ENCODE data around the gene BMPR2.

Gene BMPR2

DNA sequence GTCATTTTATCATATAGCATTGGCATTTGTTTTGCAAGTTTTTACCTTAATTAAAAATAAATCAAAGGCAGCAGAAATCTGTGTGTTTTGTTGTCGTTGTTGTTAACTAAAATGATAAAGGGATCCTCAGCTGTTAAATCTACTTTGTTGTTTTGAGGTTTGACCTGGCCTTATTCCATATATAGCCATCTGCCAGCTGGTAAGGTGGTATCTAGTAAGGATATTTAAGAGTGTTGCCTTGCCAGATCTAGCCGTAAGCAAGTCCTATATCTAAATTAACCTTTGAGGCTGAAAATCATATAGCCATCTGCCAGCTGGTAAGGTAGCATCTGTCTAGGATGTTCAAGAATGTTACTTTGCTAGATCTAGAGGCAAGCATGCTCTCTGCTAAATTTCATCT is 56.6 kb downstream of the BMPR2 start:
- TF ChIP-seq YY1 (IDR thresholded peaks at IDR 0.05; ENCODE audit: low read depth) (no peak), RAD21 (IDR thresholded peaks at IDR 0.05; ENCODE audit: low read depth) (no peak), NFIC (IDR thresholded peaks at IDR 0.05) (no peak), EP300 (IDR thresholded peaks at IDR 0.05; ENCODE audit: borderline replicate concordance) (no peak), ZBTB7A (IDR thresholded peaks at IDR 0.05; ENCODE audit: low read depth) (no peak), TEAD4 (IDR thresholded peaks at IDR 0.05) (no peak), CREB1 (IDR thresholded peaks at IDR 0.05; ENCODE audit: low read depth) (no peak), TAF1 (IDR thresholded peaks at IDR 0.05; ENCODE audit: low read depth) (no peak), REST (IDR thresholded peaks at IDR 0.05; ENCODE audit: low read depth) (no peak), EGR1 (IDR thresholded peaks at IDR 0.05) (no peak), TCF12 (IDR thresholded peaks at IDR 0.05; ENCODE audit: low read depth) (no peak), CEBPB (IDR thresholded peaks at IDR 0.05) (no peak)
- TF ChIP-seq, protein P1, sequence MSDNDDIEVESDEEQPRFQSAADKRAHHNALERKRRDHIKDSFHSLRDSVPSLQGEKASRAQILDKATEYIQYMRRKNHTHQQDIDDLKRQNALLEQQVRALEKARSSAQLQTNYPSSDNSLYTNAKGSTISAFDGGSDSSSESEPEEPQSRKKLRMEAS (IDR thresholded peaks at IDR 0.05), result no peak

DNA sequence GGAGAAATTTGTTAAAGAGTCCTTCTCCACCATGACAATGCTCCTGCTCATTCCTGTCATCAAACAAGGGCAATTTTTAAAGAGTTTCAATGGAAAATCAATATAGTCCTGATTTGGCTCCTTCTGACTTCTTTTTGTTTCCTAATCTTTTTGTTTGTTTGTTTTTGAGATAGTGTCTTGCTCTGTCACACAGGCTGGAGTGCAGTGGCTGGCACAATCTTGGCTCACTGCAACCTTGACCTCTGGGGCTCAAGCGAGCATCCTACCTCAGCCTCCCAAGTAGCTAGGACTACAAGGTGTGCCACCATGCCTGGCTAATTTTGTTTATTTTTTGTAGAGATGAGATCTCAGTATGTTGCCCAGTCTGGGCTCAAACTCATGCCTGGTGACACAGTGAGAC is 58.3 kb downstream of the BMPR2 start:
- TF ChIP-seq TAF1 (IDR thresholded peaks at IDR 0.05; ENCODE audit: low read depth) (no peak), EGR1 (IDR thresholded peaks at IDR 0.05) (no peak), RAD21 (IDR thresholded peaks at IDR 0.05; ENCODE audit: low read depth) (no peak), NFIC (IDR thresholded peaks at IDR 0.05) (no peak), USF1 (IDR thresholded peaks at IDR 0.05) (no peak), REST (IDR thresholded peaks at IDR 0.05; ENCODE audit: low read depth) (no peak), CREB1 (IDR thresholded peaks at IDR 0.05; ENCODE audit: low read depth) (no peak), EP300 (IDR thresholded peaks at IDR 0.05; ENCODE audit: borderline replicate concordance) (no peak), YY1 (IDR thresholded peaks at IDR 0.05; ENCODE audit: low read depth) (no peak)
- TF ChIP-seq, protein P1 (IDR thresholded peaks at IDR 0.05), result no peak

- TF ChIP-seq NFIC (IDR thresholded peaks at IDR 0.05), result no peak
- no peak for TF ChIP-seq CEBPB (IDR thresholded peaks at IDR 0.05)
- no peak for TF ChIP-seq FOXM1 (IDR thresholded peaks at IDR 0.05; ENCODE audit: borderline replicate concordance, low read depth)
- TF ChIP-seq YY1 (IDR thresholded peaks at IDR 0.05; ENCODE audit: low read depth), result no peak
- TF ChIP-seq ZBTB7A (IDR thresholded peaks at IDR 0.05; ENCODE audit: low read depth), result no peak
- TF ChIP-seq CREB1 (IDR thresholded peaks at IDR 0.05; ENCODE audit: low read depth), result no peak
- TF ChIP-seq, protein P1 (IDR thresholded peaks at IDR 0.05), result no peak
- no peak for TF ChIP-seq REST (IDR thresholded peaks at IDR 0.05; ENCODE audit: low read depth)
- no peak for TF ChIP-seq RAD21 (IDR thresholded peaks at IDR 0.05; ENCODE audit: low read depth)
- no peak for TF ChIP-seq TEAD4 (IDR thresholded peaks at IDR 0.05)
- no peak for TF ChIP-seq TCF12 (IDR thresholded peaks at IDR 0.05; ENCODE audit: low read depth)
- TF ChIP-seq TAF1 (IDR thresholded peaks at IDR 0.05; ENCODE audit: low read depth), result no peak
- no peak for TF ChIP-seq EGR1 (IDR thresholded peaks at IDR 0.05)
- no peak for TF ChIP-seq EP300 (IDR thresholded peaks at IDR 0.05; ENCODE audit: borderline replicate concordance)
- TF ChIP-seq USF1 (IDR thresholded peaks at IDR 0.05), result no peak
Measured at GRCh38 chr2:202436626-202437025, 60.5 kb downstream of the BMPR2 start.

GRCh38 chr2:202442882-202443281 is 66.8 kb downstream of the BMPR2 start:
- TF ChIP-seq TAF1 (IDR thresholded peaks at IDR 0.05; ENCODE audit: low read depth) (no peak), USF1 (IDR thresholded peaks at IDR 0.05) (no peak), TCF12 (IDR thresholded peaks at IDR 0.05; ENCODE audit: low read depth) (no peak), RAD21 (IDR thresholded peaks at IDR 0.05; ENCODE audit: low read depth) (no peak), EP300 (IDR thresholded peaks at IDR 0.05; ENCODE audit: borderline replicate concordance) (no peak), ZBTB7A (IDR thresholded peaks at IDR 0.05; ENCODE audit: low read depth) (no peak), CEBPB (IDR thresholded peaks at IDR 0.05) (no peak), TEAD4 (IDR thresholded peaks at IDR 0.05) (no peak)
- TF ChIP-seq, protein P1 (IDR thresholded peaks at IDR 0.05), result no peak

Measured in Ishikawa (cell line).